DOHH2 (cell line): ENCODE data around the gene TMEM130.

ENCODE experiments used
- H3F3A ChIP-seq: fragments of 200-600 bp; sonication (generic), shearing (Covaris generic); 2 replicates; pipeline ENCODE4 v1.6.0; 2016; ENCODE audit warnings: antibody characterized with exemption, mild to moderate bottlenecking; ENCODE audit not compliant: control insufficient read depth, insufficient read depth
- H3K27ac ChIP-seq: fragments of 200-600 bp; sonication (generic); 2 replicates; pipeline ENCODE4 v1.5.1; 2014; ENCODE audit warnings: low read depth, mild to moderate bottlenecking, low read length, moderate library complexity
- H3K27me3 ChIP-seq: fragments of 200-600 bp; sonication (generic); 2 replicates; pipeline ENCODE4 v1.6.1; 2014; ENCODE audit warnings: mild to moderate bottlenecking, low read length, mixed read lengths; ENCODE audit not compliant: control insufficient read depth
- H3K36me3 ChIP-seq: fragments of 200-600 bp; sonication (generic); 2 replicates; pipeline ENCODE4 v1.6.1; 2014; ENCODE audit warnings: mild to moderate bottlenecking, low read length, moderate library complexity, mixed read lengths; ENCODE audit not compliant: control insufficient read depth
- H3K4me1 ChIP-seq: fragments of 200-600 bp; sonication (generic); 2 replicates; pipeline ENCODE4 v1.6.1; 2014; ENCODE audit warnings: mild to moderate bottlenecking, low read length, mixed read lengths; ENCODE audit not compliant: control insufficient read depth
- H3K4me2 ChIP-seq: fragments of 200-600 bp; sonication (generic); 2 replicates; pipeline ENCODE4 v1.6.0; 2014; ENCODE audit warnings: mild to moderate bottlenecking, low read length, moderate library complexity
- H3K4me3 ChIP-seq: fragments of 200-600 bp; sonication (generic); 2 replicates; pipeline ENCODE4 v1.5.1; 2014; ENCODE audit warnings: mild to moderate bottlenecking, low read length, mixed read lengths
- H3K79me2 ChIP-seq: fragments of 200-600 bp; sonication (generic); 2 replicates; pipeline ENCODE4 v1.6.1; 2014; ENCODE audit warnings: mild to moderate bottlenecking, low read length, mixed read lengths; ENCODE audit not compliant: control insufficient read depth
- H3K9me2 ChIP-seq: fragments of 200-600 bp; sonication (generic); replicated peaks from 2 replicates; pipeline ENCODE4 v1.6.1; 2014; ENCODE audit warnings: mild to moderate bottlenecking, low read length, mixed read lengths; ENCODE audit not compliant: control insufficient read depth
- H3K9me3 ChIP-seq: fragments of 200-600 bp; sonication (generic); 2 replicates; pipeline ENCODE4 v1.6.1; 2014; ENCODE audit warnings: antibody characterized with exemption, low read length, mixed read lengths; ENCODE audit not compliant: control insufficient read depth, insufficient read depth
- H4K20me1 ChIP-seq: fragments of 200-600 bp; sonication (generic); 2 replicates; pipeline ENCODE4 v1.6.0; 2014; ENCODE audit warnings: low read depth, mild to moderate bottlenecking, antibody characterized with exemption, low read length, moderate library complexity; ENCODE audit not compliant: control insufficient read depth, insufficient read depth
- EZH2phosphoT487 ChIP-seq: fragments of 200-600 bp; sonication (generic); IDR thresholded peaks from 2 replicates; pipeline ENCODE4 v1.6.1; 2017; ENCODE audit warnings: borderline replicate concordance, mild to moderate bottlenecking, antibody characterized with exemption, low read length, moderate library complexity, mixed read lengths
- TF ChIP-seq, protein P1 (sequence below): fragments of 200-600 bp; sonication (generic); IDR thresholded peaks from one replicate; pipeline ENCODE4 v1.5.1; 2014; ENCODE audit warnings: antibody characterized with exemption, mild to moderate bottlenecking, low read depth, low read length; ENCODE audit not compliant: poor library complexity, severe bottlenecking

TMEM130 gene

DNA sequence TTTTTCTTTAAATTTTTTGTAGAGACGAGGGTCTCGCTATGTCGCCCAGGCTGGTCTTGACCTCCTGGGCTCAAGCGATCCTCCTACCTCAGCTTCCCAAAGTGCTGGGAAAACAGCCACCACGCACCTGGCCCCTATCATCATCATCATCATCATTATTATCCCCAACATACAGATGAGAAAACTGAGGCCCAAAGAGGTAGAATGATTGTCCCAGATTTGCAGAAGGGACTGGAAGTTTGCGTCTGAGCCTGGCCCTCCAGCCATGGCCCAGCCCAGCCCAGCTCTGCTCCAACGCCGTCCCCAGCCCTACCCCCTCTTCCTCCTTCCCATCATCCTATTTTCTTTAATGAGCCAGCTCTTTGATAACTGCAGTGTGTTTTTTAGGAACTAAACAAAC, 34.9 kb downstream of the TMEM130 start:
- no peak overlapping the region for H3K4me3 ChIP-seq
- no peaks in the 10 kb centered on the region for H3K4me1 ChIP-seq
- no peaks in the 10 kb centered on the region for H3K79me2 ChIP-seq
- H4K20me1 ChIP-seq = no peaks in the 10 kb centered on the region
- TF ChIP-seq EZH2phosphoT487 = no peak
- TF ChIP-seq, protein P1, sequence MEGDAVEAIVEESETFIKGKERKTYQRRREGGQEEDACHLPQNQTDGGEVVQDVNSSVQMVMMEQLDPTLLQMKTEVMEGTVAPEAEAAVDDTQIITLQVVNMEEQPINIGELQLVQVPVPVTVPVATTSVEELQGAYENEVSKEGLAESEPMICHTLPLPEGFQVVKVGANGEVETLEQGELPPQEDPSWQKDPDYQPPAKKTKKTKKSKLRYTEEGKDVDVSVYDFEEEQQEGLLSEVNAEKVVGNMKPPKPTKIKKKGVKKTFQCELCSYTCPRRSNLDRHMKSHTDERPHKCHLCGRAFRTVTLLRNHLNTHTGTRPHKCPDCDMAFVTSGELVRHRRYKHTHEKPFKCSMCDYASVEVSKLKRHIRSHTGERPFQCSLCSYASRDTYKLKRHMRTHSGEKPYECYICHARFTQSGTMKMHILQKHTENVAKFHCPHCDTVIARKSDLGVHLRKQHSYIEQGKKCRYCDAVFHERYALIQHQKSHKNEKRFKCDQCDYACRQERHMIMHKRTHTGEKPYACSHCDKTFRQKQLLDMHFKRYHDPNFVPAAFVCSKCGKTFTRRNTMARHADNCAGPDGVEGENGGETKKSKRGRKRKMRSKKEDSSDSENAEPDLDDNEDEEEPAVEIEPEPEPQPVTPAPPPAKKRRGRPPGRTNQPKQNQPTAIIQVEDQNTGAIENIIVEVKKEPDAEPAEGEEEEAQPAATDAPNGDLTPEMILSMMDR = no peak
- H3K27me3 ChIP-seq = no peaks in the 10 kb centered on the region
- H3K9me3 ChIP-seq = no peaks in the 10 kb centered on the region
- H3K36me3 ChIP-seq = no peaks in the 10 kb centered on the region
- H3F3A ChIP-seq = no peaks in the 10 kb centered on the region
- H3K9me2 ChIP-seq = no peaks in the 10 kb centered on the region
- H3K4me2 ChIP-seq = no peak overlapping the region
- H3K27ac ChIP-seq = no peak overlapping the region

DNA sequence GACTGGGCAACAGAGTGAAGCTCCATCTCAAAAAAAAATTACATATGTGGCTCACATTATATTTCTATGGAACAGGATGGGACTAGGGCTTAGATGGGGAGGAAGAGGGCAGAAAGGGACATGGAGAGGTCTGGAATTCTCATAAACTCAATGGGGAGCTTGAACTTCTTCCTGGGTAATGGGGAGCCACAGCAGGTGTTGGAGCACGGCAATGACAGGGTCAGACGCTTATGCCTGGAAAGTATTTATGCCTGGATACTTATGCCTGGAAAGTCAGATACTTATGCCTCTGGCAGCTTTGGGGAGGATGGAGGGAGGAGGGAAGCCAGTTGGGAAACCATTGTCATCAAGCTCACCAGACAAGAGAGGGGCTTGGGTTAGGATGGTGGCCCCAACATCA, 36.8 kb downstream of the TMEM130 start:
- H3K79me2 ChIP-seq = no peaks in the 10 kb centered on the region

DNA sequence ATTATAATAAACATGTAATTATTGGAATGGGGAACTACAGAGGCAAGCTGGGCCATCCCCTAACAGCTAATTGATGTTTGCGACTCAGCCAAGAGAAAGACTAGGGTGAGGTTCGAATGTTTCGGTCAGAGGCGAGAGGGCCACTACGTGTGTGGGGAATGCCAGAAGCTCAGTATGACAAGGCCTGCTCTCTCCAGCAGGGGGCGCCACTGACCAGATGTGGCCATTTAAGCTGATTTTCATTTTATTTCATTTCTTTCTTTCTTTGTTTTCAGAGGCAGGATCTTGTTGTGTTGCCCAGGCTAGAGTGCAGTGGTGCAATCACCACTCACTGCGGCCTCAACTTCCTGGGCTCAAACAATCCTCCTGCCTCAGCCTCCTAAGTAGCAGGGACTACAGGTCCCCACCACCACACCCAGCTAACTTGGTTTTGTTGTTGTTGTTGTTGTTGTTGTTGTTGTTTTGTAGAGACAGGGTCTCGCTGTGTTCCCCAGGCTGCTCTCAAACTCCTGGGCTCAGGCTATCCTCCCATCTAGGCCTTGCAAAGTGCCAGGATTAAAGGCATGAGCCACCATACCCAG, 38.1 kb downstream of the TMEM130 start:
- H3K4me3 ChIP-seq = no peak overlapping the region
- no peaks in the 10 kb centered on the region for H3K9me3 ChIP-seq
- H3K27me3 ChIP-seq = no peaks in the 10 kb centered on the region
- H4K20me1 ChIP-seq = no peaks in the 10 kb centered on the region
- no peak overlapping the region for H3K27ac ChIP-seq
- no peaks in the 10 kb centered on the region for H3K9me2 ChIP-seq
- H3K36me3 ChIP-seq = no peaks in the 10 kb centered on the region
- no peaks in the 10 kb centered on the region for H3K4me1 ChIP-seq
- no peak overlapping the region for H3K4me2 ChIP-seq
- no peaks in the 10 kb centered on the region for H3F3A ChIP-seq
- TF ChIP-seq, protein P1 = peak; percentile 97
- no peak for TF ChIP-seq EZH2phosphoT487
- H3K79me2 ChIP-seq = no peaks in the 10 kb centered on the region

More for the DNA sequence above, 36.8 kb downstream of the TMEM130 start:
- TF ChIP-seq EZH2phosphoT487 = no peak
- TF ChIP-seq, protein P1 = no peak
- Histone ChIP-seq H3K27me3 (no peaks in the 10 kb centered on the region), H3K9me2 (no peaks in the 10 kb centered on the region), H3K4me2 (no peak overlapping the region), H4K20me1 (no peaks in the 10 kb centered on the region), H3K4me1 (no peaks in the 10 kb centered on the region), H3F3A (no peaks in the 10 kb centered on the region), H3K9me3 (no peaks in the 10 kb centered on the region), H3K36me3 (no peaks in the 10 kb centered on the region), H3K27ac (no peak overlapping the region), H3K4me3 (no peak overlapping the region)
